ENCODE measurements around the gene FSTL4. TPM values are rescaled to one million over a fixed set of nuclear protein-coding genes. Genes with fewer than 3 reads are reported as not detected.

Gene FSTL4
- total and polyA plus RNA-seq, 2 donors, result 0.99 to 1.2 TPM

DNA sequence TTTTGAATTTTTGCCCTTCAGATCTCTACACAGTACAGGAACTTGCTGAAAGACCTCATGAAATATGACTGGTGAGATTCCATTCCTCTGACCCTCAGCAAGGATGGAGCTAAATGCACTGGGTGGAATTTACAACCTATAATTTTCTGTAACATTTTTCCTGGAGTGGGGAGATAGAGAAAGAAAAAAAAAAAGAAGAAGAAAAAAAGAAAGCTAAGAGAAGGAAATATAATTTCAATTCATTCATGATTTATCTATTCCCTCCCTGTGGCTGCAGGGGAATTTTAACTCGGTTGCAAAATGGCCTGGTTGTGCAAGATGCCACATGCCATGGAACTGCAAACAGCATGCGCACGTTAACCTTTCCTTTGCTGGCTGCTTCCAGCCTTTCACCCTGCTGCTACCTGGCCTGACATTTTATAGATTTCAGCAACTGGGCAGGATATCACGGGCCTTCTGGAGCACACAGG is 155.4 kb downstream of the FSTL4 start:
- 86% methylated on average over 4 of the region's 4 CpGs for WGBS
- H3K9me3 ChIP-seq (ENCODE audit: control insufficient read depth in 2 of 2, insufficient read depth in 1 of 2, low read length in 1 of 2), result no peaks in the 10 kb centered on the region
- peaks cover 0 to 3% of the 10 kb centered on the region in 2 donors for H3K4me1 ChIP-seq (ENCODE audit: control insufficient read depth in 2 of 2, insufficient read depth in 2 of 2, low read length in 2 of 2)
- no peak for DNase-seq (ENCODE audit: low read depth in 6 of 9, low spot score in 9 of 9)
- no peak overlapping the region for H3K4me3 ChIP-seq (ENCODE audit: low read length in 2 of 2)
- no peaks in the 10 kb centered on the region for H3K36me3 ChIP-seq (ENCODE audit: control insufficient read depth in 2 of 2, insufficient read depth in 2 of 2, low read length in 1 of 2)
- no peak overlapping the region for H3K27ac ChIP-seq (ENCODE audit: low read depth in 1 of 2, low read length in 1 of 2)
- H3K27me3 ChIP-seq (ENCODE audit: control insufficient read depth in 2 of 2, insufficient read depth in 1 of 2, low read length in 1 of 2), result peaks cover 0 to 12% of the 10 kb centered on the region in 2 donors

DNA sequence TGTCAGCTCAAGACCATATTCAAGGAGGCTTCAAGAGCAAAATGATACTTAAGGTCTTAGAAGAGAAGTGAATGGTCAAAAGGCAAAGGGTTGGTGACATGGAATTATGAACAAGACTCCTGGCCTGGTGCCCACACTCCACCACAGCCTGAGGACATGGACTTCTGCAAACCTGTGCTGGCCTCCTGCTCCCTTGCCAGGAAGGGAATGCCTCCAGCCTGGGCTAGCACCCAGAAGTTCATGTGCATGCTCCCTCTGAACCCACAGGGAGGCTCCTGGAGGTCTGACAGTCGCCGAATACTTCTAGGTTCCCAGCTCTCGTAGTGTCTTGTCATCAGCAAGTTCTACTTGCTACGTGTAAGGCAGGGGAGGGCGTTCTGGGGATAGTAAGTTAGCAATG is 156.7 kb downstream of the FSTL4 start:
- H3K36me3 ChIP-seq (ENCODE audit: control insufficient read depth in 2 of 2, insufficient read depth in 2 of 2, low read length in 1 of 2), result no peaks in the 10 kb centered on the region
- WGBS, result 98% methylated on average over 5 of the region's 5 CpGs
- peaks cover 0 to 3% of the 10 kb centered on the region in 2 donors for H3K4me1 ChIP-seq (ENCODE audit: control insufficient read depth in 2 of 2, insufficient read depth in 2 of 2, low read length in 2 of 2)
- DNase-seq (ENCODE audit: low read depth in 6 of 9, low spot score in 9 of 9), result no peak
- H3K27me3 ChIP-seq (ENCODE audit: control insufficient read depth in 2 of 2, insufficient read depth in 1 of 2, low read length in 1 of 2), result peaks cover 0 to 21% of the 10 kb centered on the region in 2 donors
- no peak overlapping the region for H3K27ac ChIP-seq (ENCODE audit: low read depth in 1 of 2, low read length in 1 of 2)
- no peaks in the 10 kb centered on the region for H3K9me3 ChIP-seq (ENCODE audit: control insufficient read depth in 2 of 2, insufficient read depth in 1 of 2, low read length in 1 of 2)
- no peak overlapping the region for H3K4me3 ChIP-seq (ENCODE audit: low read length in 2 of 2)

DNA sequence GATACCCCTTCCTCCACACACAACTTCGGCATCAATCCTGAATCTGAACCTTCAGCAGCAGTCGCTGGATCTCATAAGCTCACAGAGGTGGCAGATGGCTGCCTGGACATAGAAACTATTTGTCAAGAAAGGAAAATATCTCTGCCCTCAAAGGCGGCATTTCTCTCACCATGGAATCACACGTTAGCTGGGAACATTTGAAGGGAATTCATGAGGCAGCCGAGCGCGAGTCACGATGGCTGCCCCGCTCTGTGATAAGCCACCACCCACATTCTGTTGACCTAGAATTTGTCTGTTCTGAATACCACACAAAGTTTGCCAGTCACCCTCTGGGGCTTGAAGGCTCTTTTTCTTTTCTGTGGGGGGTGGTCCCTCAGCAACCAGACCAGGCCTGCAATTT is 157.9 kb downstream of the FSTL4 start:
- H3K4me3 ChIP-seq (ENCODE audit: low read length in 2 of 2), result no peak overlapping the region
- DNase-seq (ENCODE audit: low read depth in 6 of 9, low spot score in 9 of 9), result no peak
- H3K36me3 ChIP-seq (ENCODE audit: control insufficient read depth in 2 of 2, insufficient read depth in 2 of 2, low read length in 1 of 2), result no peaks in the 10 kb centered on the region
- 98% methylated on average over 9 of the region's 9 CpGs for WGBS
- no peak overlapping the region for H3K27ac ChIP-seq (ENCODE audit: low read depth in 1 of 2, low read length in 1 of 2)
- H3K4me1 ChIP-seq (ENCODE audit: control insufficient read depth in 2 of 2, insufficient read depth in 2 of 2, low read length in 2 of 2), result peaks cover 0 to 3% of the 10 kb centered on the region in 2 donors
- peaks cover 0 to 27% of the 10 kb centered on the region in 2 donors for H3K27me3 ChIP-seq (ENCODE audit: control insufficient read depth in 2 of 2, insufficient read depth in 1 of 2, low read length in 1 of 2)
- no peaks in the 10 kb centered on the region for H3K9me3 ChIP-seq (ENCODE audit: control insufficient read depth in 2 of 2, insufficient read depth in 1 of 2, low read length in 1 of 2)

DNA sequence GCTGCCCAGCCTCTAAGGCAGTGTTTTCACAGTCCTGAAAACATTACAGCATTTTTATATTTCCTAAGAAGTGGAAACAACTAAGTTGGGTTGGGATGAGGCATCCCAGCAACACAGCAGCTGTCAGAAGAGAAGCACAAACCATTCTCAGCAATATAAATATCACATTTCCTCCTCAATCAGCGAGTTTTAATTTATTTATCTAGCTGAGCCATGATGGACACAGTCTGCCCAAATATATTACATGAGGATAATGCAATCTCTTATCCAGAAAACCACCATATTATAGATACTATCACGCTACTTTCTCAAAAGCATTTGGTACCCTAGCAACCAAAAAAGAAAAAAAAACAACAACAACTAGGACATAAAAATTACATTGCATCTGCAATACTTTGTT is 158.5 kb downstream of the FSTL4 start:
- Histone ChIP-seq H3K9me3 (ENCODE audit: control insufficient read depth in 2 of 2, insufficient read depth in 1 of 2, low read length in 1 of 2) (no peaks in the 10 kb centered on the region), H3K27me3 (ENCODE audit: control insufficient read depth in 2 of 2, insufficient read depth in 1 of 2, low read length in 1 of 2) (peaks cover 0 to 24% of the 10 kb centered on the region in 2 donors), H3K27ac (ENCODE audit: low read depth in 1 of 2, low read length in 1 of 2) (no peak overlapping the region), H3K36me3 (ENCODE audit: control insufficient read depth in 2 of 2, insufficient read depth in 2 of 2, low read length in 1 of 2) (no peaks in the 10 kb centered on the region), H3K4me1 (ENCODE audit: control insufficient read depth in 2 of 2, insufficient read depth in 2 of 2, low read length in 2 of 2) (peaks cover 0 to 3% of the 10 kb centered on the region in 2 donors), H3K4me3 (ENCODE audit: low read length in 2 of 2) (no peak overlapping the region)
- DNase-seq (ENCODE audit: low read depth in 6 of 9, low spot score in 9 of 9), result no peak
- WGBS, result 81% methylated on average over 2 of the region's 2 CpGs

DNA sequence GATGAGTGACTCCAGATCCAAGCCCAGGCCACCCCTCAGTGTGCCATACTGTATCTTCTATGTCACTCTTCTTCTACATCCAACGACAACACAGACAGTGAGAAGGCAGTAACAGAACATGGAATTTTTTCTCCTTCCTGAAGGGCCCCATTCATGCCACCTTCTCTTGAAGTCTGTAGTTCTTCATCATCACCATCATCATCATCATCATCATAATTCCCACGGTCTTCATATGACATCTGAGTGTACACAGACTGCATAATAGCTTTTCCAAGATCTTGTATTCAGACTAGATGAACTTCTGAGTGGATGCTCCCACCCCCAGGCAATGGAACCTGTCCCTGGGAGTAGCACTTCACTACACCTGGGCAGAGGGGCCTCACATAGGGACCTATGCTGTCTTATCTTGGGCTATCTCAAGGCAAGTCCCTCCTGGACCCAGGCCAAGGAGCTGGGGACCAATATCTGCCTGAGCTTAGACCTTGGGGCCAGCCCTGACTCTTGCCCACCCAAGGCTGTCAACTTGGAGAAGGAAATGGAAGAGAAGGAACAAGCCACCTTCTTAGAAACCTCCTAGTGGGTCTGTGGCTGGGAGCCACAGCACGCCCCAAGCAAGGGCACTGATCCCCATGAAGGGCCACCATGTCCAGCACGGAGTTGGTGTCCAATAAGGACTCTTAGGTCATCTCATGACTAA is 159.1 kb downstream of the FSTL4 start:
- DNase-seq (ENCODE audit: low read depth in 6 of 9, low spot score in 9 of 9), result no peak
- H3K4me1 ChIP-seq (ENCODE audit: control insufficient read depth in 2 of 2, insufficient read depth in 2 of 2, low read length in 2 of 2), result peaks cover 0 to 3% of the 10 kb centered on the region in 2 donors
- peaks cover 0 to 24% of the 10 kb centered on the region in 2 donors for H3K27me3 ChIP-seq (ENCODE audit: control insufficient read depth in 2 of 2, insufficient read depth in 1 of 2, low read length in 1 of 2)
- no peak overlapping the region for H3K4me3 ChIP-seq (ENCODE audit: low read length in 2 of 2)
- whole genome bisulfite sequencing, result 91% methylated on average over 4 of the region's 4 CpGs
- no peaks in the 10 kb centered on the region for H3K9me3 ChIP-seq (ENCODE audit: control insufficient read depth in 2 of 2, insufficient read depth in 1 of 2, low read length in 1 of 2)
- no peak overlapping the region for H3K27ac ChIP-seq (ENCODE audit: low read depth in 1 of 2, low read length in 1 of 2)
- H3K36me3 ChIP-seq (ENCODE audit: control insufficient read depth in 2 of 2, insufficient read depth in 2 of 2, low read length in 1 of 2), result no peaks in the 10 kb centered on the region

DNA sequence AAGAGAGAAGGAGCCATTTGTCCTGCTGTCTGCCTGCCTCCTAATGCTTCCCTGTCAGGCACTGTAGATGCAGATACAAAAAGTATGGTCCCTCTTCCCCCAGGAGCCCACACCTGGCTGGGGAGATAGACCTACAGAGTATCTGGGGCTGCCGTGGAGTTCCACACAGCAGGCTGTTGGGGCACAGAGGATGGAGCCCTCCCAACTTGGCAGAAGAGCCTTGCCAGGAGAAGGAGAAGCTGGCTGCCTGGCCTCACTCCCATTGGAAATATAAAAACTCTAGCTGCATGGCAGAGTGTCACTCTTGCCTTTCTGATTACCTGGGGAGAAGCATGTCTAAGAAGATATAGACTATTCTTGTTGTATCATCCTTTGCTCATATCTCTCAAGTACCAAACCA is 160.4 kb downstream of the FSTL4 start:
- peaks cover 0 to 3% of the 10 kb centered on the region in 2 donors for H3K4me1 ChIP-seq (ENCODE audit: control insufficient read depth in 2 of 2, insufficient read depth in 2 of 2, low read length in 2 of 2)
- H3K27me3 ChIP-seq (ENCODE audit: control insufficient read depth in 2 of 2, insufficient read depth in 1 of 2, low read length in 1 of 2), result peaks cover 0 to 27% of the 10 kb centered on the region in 2 donors
- H3K36me3 ChIP-seq (ENCODE audit: control insufficient read depth in 2 of 2, insufficient read depth in 2 of 2, low read length in 1 of 2), result no peaks in the 10 kb centered on the region
- no peak overlapping the region for H3K27ac ChIP-seq (ENCODE audit: low read depth in 1 of 2, low read length in 1 of 2)
- no peak overlapping the region for H3K4me3 ChIP-seq (ENCODE audit: low read length in 2 of 2)
- WGBS, result 92% methylated on average over 1 of the region's 1 CpG
- H3K9me3 ChIP-seq (ENCODE audit: control insufficient read depth in 2 of 2, insufficient read depth in 1 of 2, low read length in 1 of 2), result no peaks in the 10 kb centered on the region
- DNase-seq (ENCODE audit: low read depth in 6 of 9, low spot score in 9 of 9), result no peak

DNA sequence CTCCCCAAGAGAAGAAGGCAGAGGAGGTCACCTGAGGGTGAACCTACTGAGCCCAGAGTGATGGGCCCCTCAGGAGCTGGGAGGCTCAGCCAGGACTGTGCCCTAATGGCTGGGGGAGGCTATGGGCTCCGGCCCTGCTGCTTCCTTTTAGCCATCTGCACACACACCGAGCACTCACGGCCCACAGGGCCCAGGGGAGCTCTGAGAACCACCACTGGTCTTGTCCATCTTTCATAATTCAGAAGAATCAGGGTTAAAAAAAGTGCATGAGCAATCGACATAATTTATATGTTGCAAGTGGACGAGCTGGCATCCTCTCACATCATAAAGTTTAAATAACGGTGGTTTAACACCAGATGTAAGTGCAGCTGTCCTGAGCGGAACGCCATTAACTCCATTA is 162.1 kb downstream of the FSTL4 start:
- H3K4me1 ChIP-seq (ENCODE audit: control insufficient read depth in 2 of 2, insufficient read depth in 2 of 2, low read length in 2 of 2), result peaks cover 0 to 3% of the 10 kb centered on the region in 2 donors
- WGBS, result 92% methylated on average over 8 of the region's 8 CpGs
- peaks cover 0 to 29% of the 10 kb centered on the region in 2 donors for H3K27me3 ChIP-seq (ENCODE audit: control insufficient read depth in 2 of 2, insufficient read depth in 1 of 2, low read length in 1 of 2)
- DNase-seq (ENCODE audit: low read depth in 6 of 9, low spot score in 9 of 9), result no peak
- no peak overlapping the region for H3K4me3 ChIP-seq (ENCODE audit: low read length in 2 of 2)
- no peaks in the 10 kb centered on the region for H3K36me3 ChIP-seq (ENCODE audit: control insufficient read depth in 2 of 2, insufficient read depth in 2 of 2, low read length in 1 of 2)
- no peaks in the 10 kb centered on the region for H3K9me3 ChIP-seq (ENCODE audit: control insufficient read depth in 2 of 2, insufficient read depth in 1 of 2, low read length in 1 of 2)
- no peak overlapping the region for H3K27ac ChIP-seq (ENCODE audit: low read depth in 1 of 2, low read length in 1 of 2)

DNA sequence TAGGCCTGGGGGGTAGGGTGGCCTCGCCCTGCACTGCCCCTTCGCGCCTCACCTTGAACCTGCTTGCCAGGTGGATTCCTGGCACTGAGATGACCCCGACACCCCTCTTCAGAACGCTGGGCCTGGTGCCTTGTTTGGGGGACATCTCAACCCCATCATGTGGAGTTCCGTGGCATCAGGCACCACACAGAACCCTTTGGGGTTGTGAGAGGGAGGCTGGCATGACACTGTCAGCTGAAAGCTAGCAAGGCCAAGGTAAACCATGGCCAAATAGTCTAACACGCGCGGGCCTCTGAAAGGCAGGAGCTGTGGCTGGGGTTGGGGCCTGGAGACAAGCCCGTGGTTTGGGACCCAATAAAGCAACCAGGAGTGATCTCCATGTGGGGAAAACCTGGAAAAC is 163.2 kb downstream of the FSTL4 start:
- H3K27me3 ChIP-seq (ENCODE audit: control insufficient read depth in 2 of 2, insufficient read depth in 1 of 2, low read length in 1 of 2), result peaks cover 0 to 29% of the 10 kb centered on the region in 2 donors
- H3K36me3 ChIP-seq (ENCODE audit: control insufficient read depth in 2 of 2, insufficient read depth in 2 of 2, low read length in 1 of 2), result no peaks in the 10 kb centered on the region
- DNase-seq (ENCODE audit: low read depth in 6 of 9, low spot score in 9 of 9), result no peak
- peaks cover 0 to 3% of the 10 kb centered on the region in 2 donors for H3K4me1 ChIP-seq (ENCODE audit: control insufficient read depth in 2 of 2, insufficient read depth in 2 of 2, low read length in 2 of 2)
- 96% methylated on average over 10 of the region's 10 CpGs for WGBS
- no peak overlapping the region for H3K4me3 ChIP-seq (ENCODE audit: low read length in 2 of 2)
- no peaks in the 10 kb centered on the region for H3K9me3 ChIP-seq (ENCODE audit: control insufficient read depth in 2 of 2, insufficient read depth in 1 of 2, low read length in 1 of 2)
- H3K27ac ChIP-seq (ENCODE audit: low read depth in 1 of 2, low read length in 1 of 2), result no peak overlapping the region

DNA sequence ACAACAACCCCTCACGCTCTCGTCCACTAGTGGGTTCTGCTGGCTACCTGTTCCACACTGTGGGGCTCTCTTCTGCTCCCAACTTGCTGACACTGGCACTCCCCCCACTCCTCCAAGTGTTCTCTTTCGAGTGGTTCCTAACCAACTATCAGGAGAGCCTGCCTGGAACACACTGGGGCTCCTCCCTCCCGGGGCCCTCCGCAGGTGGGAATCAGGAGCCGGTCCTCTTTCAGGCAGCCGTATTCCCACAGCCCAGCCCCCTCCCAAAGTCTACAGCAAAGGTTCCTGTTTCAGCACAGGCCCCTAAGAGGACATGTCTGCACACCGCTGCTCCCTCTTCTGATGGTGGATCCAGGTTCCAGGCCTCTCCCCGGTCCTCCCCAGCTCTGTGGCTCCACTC is 165.9 kb downstream of the FSTL4 start:
- H3K27ac ChIP-seq (ENCODE audit: low read depth in 1 of 2, low read length in 1 of 2), result no peak overlapping the region
- H3K27me3 ChIP-seq (ENCODE audit: control insufficient read depth in 2 of 2, insufficient read depth in 1 of 2, low read length in 1 of 2), result peaks cover 0 to 16% of the 10 kb centered on the region in 2 donors
- H3K9me3 ChIP-seq (ENCODE audit: control insufficient read depth in 2 of 2, insufficient read depth in 1 of 2, low read length in 1 of 2), result no peaks in the 10 kb centered on the region
- H3K4me1 ChIP-seq (ENCODE audit: control insufficient read depth in 2 of 2, insufficient read depth in 2 of 2, low read length in 2 of 2), result no peaks in the 10 kb centered on the region
- H3K4me3 ChIP-seq (ENCODE audit: low read length in 2 of 2), result no peak overlapping the region
- no peak for DNase-seq (ENCODE audit: low read depth in 6 of 9, low spot score in 9 of 9)
- no peaks in the 10 kb centered on the region for H3K36me3 ChIP-seq (ENCODE audit: control insufficient read depth in 2 of 2, insufficient read depth in 2 of 2, low read length in 1 of 2)
- WGBS, result 90% methylated on average over 9 of the region's 9 CpGs

All from thymus (tissue), 11 donors.